ENCODE data around the gene CACNA1I. TPM values are rescaled to one million over a fixed set of nuclear protein-coding genes. Genes with fewer than 3 reads are reported as not detected.

The CACNA1I gene
- total RNA-seq, 2 experiments from 2014 or later, result 17.3 to 19.0 TPM

DNA sequence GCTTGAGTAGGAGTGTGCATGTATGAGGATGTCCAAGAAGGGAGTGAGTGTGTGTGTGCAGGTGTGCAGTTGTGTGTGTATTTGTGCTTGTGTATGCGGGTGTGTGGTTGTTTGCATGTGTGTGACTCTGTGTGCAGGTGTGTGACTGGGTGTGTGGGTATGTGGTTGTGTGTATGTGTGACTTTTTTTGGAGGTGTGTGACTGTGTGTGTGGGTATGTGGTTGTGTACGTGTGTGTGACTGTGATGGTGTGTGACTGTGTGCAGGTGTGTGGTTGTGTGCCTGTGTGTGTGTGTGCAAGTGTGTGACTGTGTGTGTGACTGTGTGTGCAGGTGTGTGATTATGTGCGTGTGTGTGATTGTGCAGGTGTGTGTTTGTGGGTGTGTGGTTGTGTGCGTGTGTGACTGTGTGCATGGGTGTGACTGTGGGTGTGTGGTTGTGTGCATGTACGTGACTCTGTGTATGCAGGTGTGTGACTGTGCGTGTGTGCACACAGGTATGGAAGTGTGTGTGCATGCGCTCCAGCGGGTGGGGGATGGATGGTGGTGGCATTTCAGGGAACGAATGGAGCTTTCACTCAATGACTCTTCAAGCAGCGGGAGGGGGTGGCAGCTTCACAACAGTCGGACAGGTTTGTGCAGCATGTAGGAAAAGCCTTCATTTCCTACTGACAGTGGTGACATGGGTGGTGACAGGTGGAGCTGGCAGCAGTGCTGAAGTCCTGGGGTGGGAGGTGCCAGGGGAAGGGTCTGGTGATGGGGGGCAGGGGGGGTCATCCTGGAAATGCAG, 47.6 kb downstream of the CACNA1I start:
- Mint-ChIP-seq H3K27ac (no peak overlapping the region), H3K4me3 (no peak overlapping the region), H3K36me3 (no peaks in the 10 kb centered on the region), H3K4me1 (peaks cover 9% of the 10 kb centered on the region), H3K27me3 (peaks cover 16% of the 10 kb centered on the region), H3K9me3 (no peaks in the 10 kb centered on the region)
- POLR2A ChIA-PET, result no interaction called here
- DNase-seq (no peak), ATAC-seq (ENCODE audit: low read depth) (no peak)

DNA sequence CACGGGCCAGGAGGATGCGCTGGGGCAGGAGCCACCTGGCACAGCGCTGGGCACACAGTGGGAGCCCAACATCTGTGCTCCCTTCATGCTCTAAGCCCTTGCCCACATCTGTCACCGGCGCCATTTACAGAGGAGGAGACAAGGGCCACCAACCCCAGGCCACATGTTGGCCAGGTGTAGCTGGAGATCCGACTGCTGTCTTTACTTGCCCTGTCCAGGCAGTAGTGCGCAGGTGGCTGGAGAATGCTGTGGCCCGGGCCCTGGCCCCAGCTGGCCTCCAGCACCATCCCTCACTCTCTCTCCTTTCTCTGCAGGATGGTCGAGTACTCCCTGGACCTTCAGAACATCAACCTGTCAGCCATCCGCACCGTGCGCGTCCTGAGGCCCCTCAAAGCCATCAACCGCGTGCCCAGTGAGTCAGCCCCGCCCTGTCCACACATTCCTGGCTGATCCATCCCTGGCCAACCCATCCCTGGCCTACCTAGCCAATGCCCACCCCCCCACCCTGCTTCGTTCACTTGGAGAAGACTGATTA, 48.5 kb downstream of the CACNA1I start:
- Mint-ChIP-seq H3K27ac (no peak overlapping the region), H3K4me1 (peaks cover 7% of the 10 kb centered on the region), H3K27me3 (peaks cover 16% of the 10 kb centered on the region), H3K4me3 (no peak overlapping the region), H3K36me3 (no peaks in the 10 kb centered on the region), H3K9me3 (no peaks in the 10 kb centered on the region)
- POLR2A ChIA-PET, result no interaction called here
- no peak for DNase-seq
- no peak for ATAC-seq (ENCODE audit: low read depth)

DNA sequence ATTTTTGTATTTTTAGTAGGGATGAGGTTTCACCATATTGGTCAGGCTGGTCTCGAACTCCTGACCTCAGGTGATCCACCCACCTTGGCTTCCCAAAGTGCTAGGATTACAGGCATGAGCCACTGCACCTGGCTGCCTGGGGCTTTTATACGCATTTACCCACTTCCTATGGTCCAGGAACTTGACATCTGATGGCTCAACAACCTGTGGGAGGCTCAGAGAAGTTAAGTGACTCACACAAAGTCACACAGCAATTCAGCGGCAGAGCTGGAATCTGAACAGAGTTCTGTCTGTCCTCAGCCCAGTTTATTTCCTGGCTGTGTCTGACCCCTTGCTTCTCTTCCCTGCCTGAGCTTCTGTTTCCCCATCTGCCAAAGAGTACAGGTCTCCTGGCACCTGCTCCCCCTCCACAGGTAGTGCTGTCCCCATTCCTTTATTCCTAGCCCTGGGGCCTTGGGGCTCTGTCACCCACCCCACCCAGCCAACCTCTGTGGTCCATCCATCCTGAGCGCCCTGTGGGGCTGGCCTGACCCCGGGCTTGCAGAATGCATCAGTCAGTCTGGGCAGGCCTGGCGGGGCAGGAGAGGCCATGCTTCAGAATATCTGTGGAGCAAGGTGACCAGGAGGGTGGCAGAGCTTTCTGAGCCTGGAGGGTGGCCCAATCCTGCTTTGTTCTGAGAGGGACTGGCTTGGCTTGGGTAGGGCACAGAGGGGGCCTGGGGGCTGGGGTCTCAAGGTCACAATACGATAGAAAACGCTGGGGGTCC, 50.6 kb downstream of the CACNA1I start:
- POLR2A ChIA-PET, result no interaction called here
- Mint-ChIP-seq H3K9me3 (no peaks in the 10 kb centered on the region), H3K27ac (no peak overlapping the region), H3K36me3 (no peaks in the 10 kb centered on the region), H3K4me1 (peaks cover 7% of the 10 kb centered on the region), H3K4me3 (no peak overlapping the region), H3K27me3 (peaks cover 8% of the 10 kb centered on the region)
- ATAC-seq (ENCODE audit: low read depth), result no peak
- DNase-seq, result no peak

DNA sequence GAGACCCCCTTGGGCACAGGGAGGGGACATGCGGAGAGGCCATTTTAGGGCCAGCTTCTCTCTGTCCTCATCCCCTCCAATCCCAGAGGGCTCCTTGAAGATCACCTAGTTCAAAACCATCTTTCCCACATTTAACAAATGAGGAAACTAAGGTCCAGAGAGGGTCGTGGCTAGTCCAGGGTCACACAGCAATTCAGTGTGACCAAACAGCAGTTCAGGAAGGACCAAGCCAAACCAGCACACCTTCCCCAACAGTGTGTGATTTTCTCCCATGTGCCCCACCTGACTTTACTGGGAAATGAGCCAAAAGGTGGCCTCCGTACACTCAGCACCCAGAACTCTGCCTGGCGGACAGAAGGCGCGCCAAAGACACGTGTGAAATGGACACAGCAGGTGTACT, 51.3 kb downstream of the CACNA1I start:
- ATAC-seq (ENCODE audit: low read depth) (no peak), DNase-seq (no peak)
- Mint-ChIP-seq H3K27ac (no peak overlapping the region), H3K4me1 (peaks cover 9% of the 10 kb centered on the region), H3K9me3 (no peaks in the 10 kb centered on the region), H3K4me3 (no peak overlapping the region), H3K27me3 (peaks cover 10% of the 10 kb centered on the region), H3K36me3 (no peaks in the 10 kb centered on the region)
- POLR2A ChIA-PET, result no interaction called here

DNA sequence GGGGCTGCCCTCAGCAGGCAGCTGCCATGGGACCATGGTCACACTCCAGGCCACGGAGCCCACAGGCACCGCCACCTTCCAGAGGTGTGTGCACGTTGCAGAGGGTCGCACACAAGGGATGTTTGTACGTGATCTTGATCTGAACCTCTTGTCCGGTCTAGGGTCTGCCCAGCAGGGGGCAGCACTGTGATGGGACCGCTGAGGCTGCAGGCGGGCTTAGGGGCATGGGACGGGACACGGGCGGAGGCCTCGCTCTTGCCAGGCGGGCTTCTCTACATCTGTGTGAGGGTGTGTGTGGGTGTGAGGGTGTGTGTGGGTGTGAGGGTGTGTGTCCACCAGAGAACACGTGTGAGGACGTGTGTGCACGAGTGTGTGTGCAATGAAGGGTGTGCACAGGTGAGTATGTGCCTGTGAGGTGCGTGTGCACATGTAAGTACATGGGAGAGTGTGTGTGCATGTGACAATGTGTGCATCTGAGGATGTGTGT, 52.4 kb downstream of the CACNA1I start:
- no peak overlapping the region for H3K27ac Mint-ChIP-seq
- H3K4me3 Mint-ChIP-seq, result no peak overlapping the region
- peaks cover 11% of the 10 kb centered on the region for H3K27me3 Mint-ChIP-seq
- POLR2A ChIA-PET, result no interaction called here
- H3K36me3 Mint-ChIP-seq, result no peaks in the 10 kb centered on the region
- H3K4me1 Mint-ChIP-seq, result peaks cover 9% of the 10 kb centered on the region
- no peaks in the 10 kb centered on the region for H3K9me3 Mint-ChIP-seq
- peak; percentile 63 for ATAC-seq (ENCODE audit: low read depth)
- DNase-seq, result peak; percentile 84

DNA sequence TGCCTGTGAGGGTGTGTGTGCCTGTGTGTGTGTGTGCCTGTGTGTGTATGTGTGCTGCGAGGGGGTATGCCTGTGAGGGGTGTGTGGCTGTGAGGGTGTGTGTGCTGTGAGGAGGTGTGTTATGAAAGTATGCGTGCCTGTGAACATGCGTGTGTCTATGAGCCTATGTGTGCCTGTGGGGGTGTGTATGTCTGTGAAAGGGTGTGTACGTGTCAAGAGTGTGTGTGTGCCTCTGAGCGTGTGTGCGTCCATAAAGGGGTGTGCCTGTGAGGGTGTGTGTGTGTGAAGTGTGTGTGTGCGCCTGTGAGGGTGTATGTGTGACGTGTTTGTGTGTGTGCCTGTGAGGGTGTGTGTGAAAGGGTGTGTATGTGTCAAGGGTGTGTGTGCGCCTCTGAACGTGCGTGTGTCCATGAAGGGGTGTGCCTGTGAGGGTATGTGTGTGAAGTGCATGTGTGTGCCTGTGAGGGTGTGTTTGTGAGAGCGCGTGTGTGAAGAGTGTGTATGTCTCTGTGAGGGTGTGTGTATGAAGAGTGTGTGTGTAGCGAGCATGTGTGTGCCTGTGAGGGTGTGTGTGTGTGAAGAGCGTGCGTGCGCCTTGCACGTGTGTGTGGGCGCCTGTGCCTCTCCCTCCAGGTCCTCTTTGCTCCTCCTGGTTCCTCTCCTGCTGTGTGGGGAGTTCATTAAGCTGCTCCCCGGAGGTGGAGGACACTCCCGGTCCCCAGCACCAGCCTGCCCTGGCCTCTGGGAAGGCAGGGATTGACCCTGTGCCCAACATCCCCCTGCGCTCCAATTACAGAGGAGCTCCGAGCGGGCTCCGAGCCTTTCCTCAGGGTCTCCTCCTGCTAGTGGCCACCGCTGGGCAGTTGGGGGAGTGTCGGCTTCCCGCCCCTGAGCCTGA, 53.3 kb downstream of the CACNA1I start:
- Mint-ChIP-seq H3K4me1 (peaks cover 7% of the 10 kb centered on the region), H3K9me3 (no peaks in the 10 kb centered on the region), H3K4me3 (no peak overlapping the region), H3K36me3 (no peaks in the 10 kb centered on the region), H3K27ac (no peak overlapping the region), H3K27me3 (peaks cover 9% of the 10 kb centered on the region)
- ATAC-seq (ENCODE audit: low read depth) (no peak), DNase-seq (no peak)
- POLR2A ChIA-PET, result interaction anchor here (0.6 to 0.9 kb wide), 2 partner anchors 38 to 401 kb away, joined by 3 to 4 read pairs; no protein-coding TSS in a partner anchor

DNA sequence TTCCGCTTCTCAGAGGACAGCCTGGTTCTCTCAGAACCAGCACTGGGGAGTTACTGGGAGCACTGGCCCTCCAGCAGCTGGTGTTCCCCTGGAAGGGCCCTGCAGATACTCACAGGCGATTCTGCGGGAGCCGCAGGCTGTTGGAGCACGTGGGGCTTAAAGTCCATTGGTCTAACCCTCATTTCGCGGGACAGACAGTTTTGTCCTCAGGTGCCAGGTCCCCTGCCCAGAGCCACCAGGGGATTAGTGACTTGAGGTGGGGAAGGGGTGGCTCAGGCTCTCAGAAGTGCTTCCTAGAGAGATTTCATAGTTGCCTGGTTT, 53.9 kb downstream of the CACNA1I start:
- ATAC-seq (ENCODE audit: low read depth) (no peak), DNase-seq (no peak)
- H3K27ac Mint-ChIP-seq, result no peak overlapping the region
- no peaks in the 10 kb centered on the region for H3K36me3 Mint-ChIP-seq
- H3K4me3 Mint-ChIP-seq, result no peak overlapping the region
- H3K9me3 Mint-ChIP-seq, result no peaks in the 10 kb centered on the region
- POLR2A ChIA-PET, result interaction anchor here (0.6 to 0.9 kb wide), 2 partner anchors 39 to 400 kb away, joined by 3 to 4 read pairs; no protein-coding TSS in a partner anchor
- peaks cover 8% of the 10 kb centered on the region for H3K4me1 Mint-ChIP-seq
- peaks cover 11% of the 10 kb centered on the region for H3K27me3 Mint-ChIP-seq

DNA sequence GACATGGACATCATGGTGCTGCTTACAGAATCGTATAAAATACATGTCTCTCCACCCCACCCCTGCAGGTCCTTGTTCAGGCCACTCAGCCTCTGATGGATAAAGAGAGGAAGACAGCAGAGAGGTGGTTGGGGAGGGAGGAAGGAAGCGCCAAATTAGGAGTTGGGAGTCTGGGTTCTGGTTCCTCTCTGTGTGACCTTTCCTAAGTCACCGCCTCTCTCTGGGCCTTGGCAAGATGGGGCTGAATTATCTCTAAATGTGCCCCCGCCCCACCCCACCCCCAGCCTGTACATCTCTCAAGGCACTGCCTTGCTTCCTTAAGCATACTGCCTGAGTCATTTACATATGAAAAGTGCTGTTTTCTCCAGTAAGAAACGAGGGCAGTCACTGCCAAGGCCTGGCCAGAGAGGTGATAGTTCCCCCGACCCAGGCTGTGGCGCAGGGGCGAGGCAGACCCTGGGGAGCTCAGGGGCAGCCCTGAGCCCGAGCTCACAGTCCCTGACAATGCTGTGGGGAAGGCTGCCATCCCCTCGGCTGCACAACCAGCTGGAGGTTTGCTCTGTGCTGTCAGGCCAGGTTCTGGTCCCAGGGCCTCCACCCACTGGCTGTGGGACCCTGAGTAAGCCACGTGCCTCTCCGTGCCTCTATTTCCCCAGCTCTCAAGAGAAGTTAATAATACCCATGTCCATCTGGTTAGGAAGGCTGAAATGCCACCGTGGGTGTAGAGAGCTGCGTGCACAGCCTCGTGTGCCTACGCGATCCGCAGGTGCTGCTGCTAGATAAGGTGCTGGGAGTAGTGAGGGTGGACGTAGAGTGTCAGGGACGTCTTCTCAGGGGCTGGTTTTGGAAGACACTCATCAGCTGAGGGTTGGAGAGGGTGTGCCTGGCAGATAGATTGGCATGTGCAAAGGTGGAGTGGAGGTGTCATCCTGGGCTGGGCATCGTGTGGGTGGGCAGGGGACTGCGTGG, 55.3 kb downstream of the CACNA1I start:
- Mint-ChIP-seq H3K4me3 (no peak overlapping the region), H3K27ac (peak overlapping the region; percentile 10), H3K27me3 (peaks cover 11% of the 10 kb centered on the region), H3K4me1 (peaks cover 8% of the 10 kb centered on the region), H3K36me3 (no peaks in the 10 kb centered on the region), H3K9me3 (no peaks in the 10 kb centered on the region)
- DNase-seq (no peak), ATAC-seq (ENCODE audit: low read depth) (no peak)
- POLR2A ChIA-PET, result no interaction called here

DNA sequence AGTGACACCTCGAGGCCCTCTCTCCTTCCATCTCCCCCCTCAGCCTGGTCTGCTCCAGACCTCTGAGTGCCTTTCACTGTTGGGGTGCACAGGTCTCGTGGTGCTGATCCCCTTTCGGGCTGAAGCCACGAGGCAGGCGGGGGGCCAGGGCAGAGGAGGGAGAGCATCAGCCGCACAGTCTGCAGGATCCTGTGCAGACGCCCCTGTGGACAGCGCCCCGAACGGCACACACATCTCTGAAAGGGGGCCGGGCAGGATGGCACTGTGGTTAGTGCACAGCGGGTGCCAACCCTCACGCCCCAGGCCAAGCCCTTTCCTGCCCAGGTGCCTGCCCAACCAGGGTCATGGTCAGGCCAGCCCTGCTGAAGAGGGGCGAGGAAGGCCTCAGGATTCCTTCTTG, 56.7 kb downstream of the CACNA1I start:
- DNase-seq (no peak), ATAC-seq (ENCODE audit: low read depth) (no peak)
- H3K9me3 Mint-ChIP-seq, result no peaks in the 10 kb centered on the region
- H3K4me3 Mint-ChIP-seq, result no peak overlapping the region
- peaks cover 14% of the 10 kb centered on the region for H3K4me1 Mint-ChIP-seq
- peaks cover 11% of the 10 kb centered on the region for H3K27me3 Mint-ChIP-seq
- H3K36me3 Mint-ChIP-seq, result no peaks in the 10 kb centered on the region
- POLR2A ChIA-PET, result no interaction called here
- H3K27ac Mint-ChIP-seq, result no peak overlapping the region

DNA sequence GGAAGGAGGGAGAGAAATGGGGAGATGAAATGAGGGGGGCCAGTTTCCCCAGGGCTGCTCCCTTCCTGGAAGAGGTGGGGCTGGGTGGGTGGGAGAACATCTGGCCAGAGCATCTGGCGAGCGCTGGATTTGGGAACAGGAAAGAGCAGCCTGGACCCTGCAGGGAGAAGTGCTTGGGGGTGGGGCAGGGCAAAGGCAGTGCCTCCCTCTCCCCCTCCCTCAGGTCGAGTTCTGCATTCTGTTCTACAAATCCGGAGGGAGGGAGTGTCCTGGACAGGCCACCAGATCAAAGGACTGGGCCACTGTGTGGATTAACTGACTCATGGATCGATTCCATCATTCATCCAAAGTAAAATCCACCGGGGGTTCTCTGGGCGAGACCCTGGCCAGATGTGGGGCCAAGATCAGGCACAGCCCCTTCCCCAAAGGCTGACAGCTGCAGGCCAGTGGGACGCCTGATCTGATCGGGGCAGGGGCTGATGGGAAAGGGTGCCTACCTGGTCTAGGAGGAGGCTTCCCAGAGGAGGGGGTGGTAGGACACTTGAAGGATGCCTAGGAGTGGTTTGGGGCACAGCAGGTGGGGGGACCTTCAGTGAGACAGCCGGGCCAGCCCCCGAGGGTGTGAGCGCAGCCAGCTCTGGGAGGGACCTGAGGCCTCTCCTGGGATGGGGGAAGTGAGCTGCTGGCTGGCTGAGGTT, 57.5 kb downstream of the CACNA1I start:
- Mint-ChIP-seq H3K27ac (no peak overlapping the region), H3K27me3 (peaks cover 12% of the 10 kb centered on the region)
- ATAC-seq (ENCODE audit: low read depth), result no peak

DNA sequence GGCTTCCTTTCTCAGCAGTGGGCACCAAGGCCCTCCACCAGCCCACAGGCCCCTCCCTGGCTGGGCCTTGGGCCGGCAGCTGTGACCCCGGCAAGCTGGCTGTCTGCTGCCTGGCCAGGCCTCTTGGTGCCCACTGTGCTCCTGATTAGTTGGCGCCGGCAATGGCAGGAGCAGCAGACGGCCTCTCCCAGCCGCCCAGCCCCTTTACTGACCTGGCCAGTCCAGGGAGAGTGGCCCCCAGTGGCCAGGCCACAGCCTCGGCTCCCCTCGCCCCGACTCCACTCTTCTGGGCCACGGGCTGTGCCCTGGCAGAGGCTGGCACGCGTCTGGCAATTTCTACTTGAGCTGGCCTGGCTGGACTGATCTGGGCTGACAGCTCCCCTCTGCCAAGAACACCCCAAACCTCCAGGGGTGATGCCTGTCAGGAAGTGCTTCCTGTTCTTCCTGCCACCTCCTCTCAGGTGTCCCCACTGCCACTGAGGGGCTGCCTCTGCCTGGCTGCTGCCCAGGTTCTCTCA, 58.1 kb downstream of the CACNA1I start:
- Mint-ChIP-seq H3K4me1 (peaks cover 14% of the 10 kb centered on the region), H3K27me3 (peaks cover 13% of the 10 kb centered on the region), H3K27ac (no peak overlapping the region), H3K9me3 (no peaks in the 10 kb centered on the region), H3K36me3 (no peaks in the 10 kb centered on the region), H3K4me3 (no peak overlapping the region)
- ATAC-seq (ENCODE audit: low read depth), result no peak
- no peak for DNase-seq
- POLR2A ChIA-PET, result no interaction called here

More for the DNA sequence above, 57.5 kb downstream of the CACNA1I start:
- no peak for DNase-seq
- H3K36me3 Mint-ChIP-seq, result no peaks in the 10 kb centered on the region
- POLR2A ChIA-PET, result no interaction called here
- H3K9me3 Mint-ChIP-seq, result no peaks in the 10 kb centered on the region
- no peak overlapping the region for H3K4me3 Mint-ChIP-seq
- peaks cover 14% of the 10 kb centered on the region for H3K4me1 Mint-ChIP-seq

DNA sequence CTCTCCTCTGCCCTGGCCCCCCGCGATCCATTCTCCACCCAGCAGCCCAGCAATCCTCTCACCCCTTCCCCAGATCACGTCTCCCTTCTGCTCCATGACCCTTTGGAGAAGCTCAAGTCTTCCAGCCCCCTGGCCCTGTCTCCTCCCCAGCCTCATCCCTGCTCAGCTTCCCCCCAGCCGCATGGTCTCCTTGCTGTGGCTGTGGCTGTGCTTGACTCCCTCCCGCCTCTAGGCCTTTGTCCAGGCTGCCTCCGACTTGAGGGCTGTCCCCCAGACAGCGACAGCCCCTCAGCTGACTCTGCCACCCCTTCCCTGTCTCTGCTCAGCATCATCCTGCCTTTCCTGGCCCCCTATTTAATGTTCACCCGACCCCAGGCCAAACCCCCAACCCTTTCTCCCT, 59.3 kb downstream of the CACNA1I start:
- Mint-ChIP-seq H3K36me3 (no peaks in the 10 kb centered on the region), H3K27ac (no peak overlapping the region), H3K4me1 (peaks cover 17% of the 10 kb centered on the region), H3K9me3 (no peaks in the 10 kb centered on the region), H3K4me3 (no peak overlapping the region), H3K27me3 (peaks cover 13% of the 10 kb centered on the region)
- POLR2A ChIA-PET, result no interaction called here
- DNase-seq (no peak), ATAC-seq (ENCODE audit: low read depth) (no peak)
